Measurements from ENCODE around the gene KNDC1. TPM values are rescaled to one million over a fixed set of nuclear protein-coding genes. Genes with fewer than 3 reads are reported as not detected.

Gene KNDC1
- total and polyA plus RNA-seq, 10 donors: 0.05 to 3.5 (median 1.0) TPM

DNA sequence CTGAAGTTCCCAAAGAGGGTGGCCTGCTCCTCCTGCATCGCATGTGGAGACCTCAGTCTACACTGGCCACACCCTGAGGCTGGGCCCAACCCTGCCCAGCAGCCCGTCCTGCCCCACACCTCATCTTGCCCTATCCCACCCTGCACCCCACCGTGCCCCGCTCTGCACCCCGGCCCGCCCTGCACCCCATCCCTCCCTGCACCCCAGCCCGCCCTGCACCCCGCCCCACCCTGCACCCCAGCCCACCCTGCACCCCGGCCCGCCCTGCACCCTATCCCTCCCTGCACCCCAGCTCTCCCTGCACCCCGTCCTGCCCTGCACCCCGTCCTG lies 92.2 kb downstream of the KNDC1 start:
- no peaks in the 10 kb centered on the region for H3K36me3 ChIP-seq
- 74 to 91% (median 85%) methylated on average over 6 to 12 of the region's 12 CpGs for WGBS, 5 donors
- H3K4me3 ChIP-seq: no peak overlapping the region
- intact Hi-C loops (cut with DNase I; ENCODE audit: low total_unique reads): loop anchor here (10.0 kb wide), 1 partner anchor 107 kb away; no protein-coding TSS in a partner anchor
- H3K27me3 ChIP-seq (replicated peaks in 1 of 7): peaks cover 0 to 53% (median 14%) of the 10 kb centered on the region in 7 donors
- no peak for DNase-seq
- H3K27ac ChIP-seq: no peak overlapping the region
- H3K4me1 ChIP-seq: peaks cover 1 to 15% (median 4%) of the 10 kb centered on the region in 6 donors
- no peaks in the 10 kb centered on the region for H3K9me3 ChIP-seq
- TF ChIP-seq, protein P1, sequence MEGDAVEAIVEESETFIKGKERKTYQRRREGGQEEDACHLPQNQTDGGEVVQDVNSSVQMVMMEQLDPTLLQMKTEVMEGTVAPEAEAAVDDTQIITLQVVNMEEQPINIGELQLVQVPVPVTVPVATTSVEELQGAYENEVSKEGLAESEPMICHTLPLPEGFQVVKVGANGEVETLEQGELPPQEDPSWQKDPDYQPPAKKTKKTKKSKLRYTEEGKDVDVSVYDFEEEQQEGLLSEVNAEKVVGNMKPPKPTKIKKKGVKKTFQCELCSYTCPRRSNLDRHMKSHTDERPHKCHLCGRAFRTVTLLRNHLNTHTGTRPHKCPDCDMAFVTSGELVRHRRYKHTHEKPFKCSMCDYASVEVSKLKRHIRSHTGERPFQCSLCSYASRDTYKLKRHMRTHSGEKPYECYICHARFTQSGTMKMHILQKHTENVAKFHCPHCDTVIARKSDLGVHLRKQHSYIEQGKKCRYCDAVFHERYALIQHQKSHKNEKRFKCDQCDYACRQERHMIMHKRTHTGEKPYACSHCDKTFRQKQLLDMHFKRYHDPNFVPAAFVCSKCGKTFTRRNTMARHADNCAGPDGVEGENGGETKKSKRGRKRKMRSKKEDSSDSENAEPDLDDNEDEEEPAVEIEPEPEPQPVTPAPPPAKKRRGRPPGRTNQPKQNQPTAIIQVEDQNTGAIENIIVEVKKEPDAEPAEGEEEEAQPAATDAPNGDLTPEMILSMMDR (IDR thresholded peaks at IDR 0.05 in 8 of 11, conservative IDR thresholded peaks at IDR 0.05 in 3 of 11): no peak
- TF ChIP-seq POLR2AphosphoS5 (IDR thresholded peaks at IDR 0.05) (no peak), POLR2A (IDR thresholded peaks at IDR 0.05) (no peak)

DNA sequence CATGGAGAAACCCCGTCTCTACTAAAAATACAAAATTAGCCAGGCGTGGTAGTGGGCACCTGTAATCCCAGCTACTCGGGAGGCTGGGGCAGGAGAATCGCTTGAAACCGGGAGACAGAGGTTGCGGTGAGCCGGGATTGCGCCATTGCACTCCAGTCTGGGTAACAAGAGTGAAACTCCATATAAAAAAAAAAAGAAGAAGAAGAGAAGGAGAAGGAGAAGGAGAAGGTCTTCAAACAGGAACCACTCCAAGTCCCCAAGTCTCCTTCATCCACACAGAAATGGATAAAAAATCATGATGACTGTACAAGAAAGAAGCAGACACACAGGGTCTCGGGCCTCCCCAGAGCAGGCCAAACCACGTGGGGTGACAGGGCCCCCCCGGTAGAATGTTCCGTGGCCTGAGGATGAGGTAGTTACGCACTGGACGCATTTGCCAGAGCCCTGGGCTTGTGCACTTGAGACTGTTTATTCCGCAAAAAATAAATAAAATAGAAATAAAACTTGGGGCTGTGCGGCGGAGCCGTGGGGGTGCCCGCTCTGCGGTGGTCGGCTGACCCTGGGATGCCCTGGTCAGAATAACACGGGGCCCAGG lies 93.4 kb downstream of the KNDC1 start:
- Histone ChIP-seq H3K4me3 (no peak overlapping the region), H3K36me3 (no peaks in the 10 kb centered on the region), H3K27me3 (replicated peaks in 1 of 7) (peaks cover 0 to 41% (median 2%) of the 10 kb centered on the region in 7 donors), H3K4me1 (peaks cover 14 to 27% (median 17%) of the 10 kb centered on the region in 6 donors), H3K27ac (no peak overlapping the region), H3K9me3 (no peaks in the 10 kb centered on the region)
- TF ChIP-seq, protein P1 (IDR thresholded peaks at IDR 0.05 in 8 of 11, conservative IDR thresholded peaks at IDR 0.05 in 3 of 11): no peak
- no peak for TF ChIP-seq POLR2AphosphoS5 (IDR thresholded peaks at IDR 0.05)
- no peak for TF ChIP-seq POLR2A (IDR thresholded peaks at IDR 0.05)
- intact Hi-C loops (cut with DNase I; ENCODE audit: low total_unique reads): loop anchor here (10.0 kb wide), 1 partner anchor 109 kb away; no protein-coding TSS in a partner anchor
- no peak for DNase-seq
- WGBS, 5 donors: 71 to 87% (median 80%) methylated on average over 22 of the region's 22 CpGs

DNA sequence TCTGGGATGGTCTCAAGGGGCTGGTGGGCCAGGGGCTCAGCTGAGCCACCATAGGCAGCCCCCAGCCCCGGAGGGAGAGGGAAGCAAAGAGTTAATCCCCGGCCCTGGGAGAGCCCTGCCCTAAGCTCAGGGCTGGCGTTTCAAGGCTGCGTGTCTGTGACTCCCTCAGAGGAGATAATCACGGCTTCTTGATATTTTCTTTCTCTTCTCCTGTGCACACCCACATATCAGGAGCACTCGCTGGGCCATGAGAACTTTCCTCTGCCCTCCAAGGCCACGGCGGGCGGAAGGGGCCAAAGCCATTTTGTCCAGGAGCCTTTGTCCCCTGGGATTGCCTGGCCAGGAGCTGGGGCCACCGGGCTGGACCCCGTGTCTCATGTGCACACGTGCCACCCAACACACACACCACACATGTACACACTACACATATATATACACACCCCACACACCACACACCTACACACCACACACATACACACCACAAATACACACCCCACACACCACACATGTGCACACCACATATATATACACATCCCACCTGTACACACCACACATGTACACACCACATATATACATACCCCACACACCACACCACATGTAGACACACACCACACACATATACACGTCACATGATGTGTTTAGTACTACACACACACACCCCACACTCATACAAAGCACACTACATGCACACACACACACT lies 94.6 kb downstream of the KNDC1 start:
- WGBS, 5 donors: 56 to 78% (median 70%) methylated on average over 12 to 13 of the region's 13 CpGs
- intact Hi-C loops (cut with DNase I; ENCODE audit: low total_unique reads): loop anchor here (10.0 kb wide), 1 partner anchor 110 kb away; no protein-coding TSS in a partner anchor
- no peaks in the 10 kb centered on the region for H3K36me3 ChIP-seq
- no peak overlapping the region for H3K4me3 ChIP-seq
- H3K27ac ChIP-seq: no peak overlapping the region
- no peaks in the 10 kb centered on the region for H3K9me3 ChIP-seq
- no peak for TF ChIP-seq POLR2A (IDR thresholded peaks at IDR 0.05)
- TF ChIP-seq POLR2AphosphoS5 (IDR thresholded peaks at IDR 0.05): no peak
- DNase-seq: no peak
- peaks cover 0 to 32% (median 0%) of the 10 kb centered on the region in 7 donors for H3K27me3 ChIP-seq (replicated peaks in 1 of 7)
- H3K4me1 ChIP-seq: peaks cover 25 to 38% (median 28%) of the 10 kb centered on the region in 6 donors

DNA sequence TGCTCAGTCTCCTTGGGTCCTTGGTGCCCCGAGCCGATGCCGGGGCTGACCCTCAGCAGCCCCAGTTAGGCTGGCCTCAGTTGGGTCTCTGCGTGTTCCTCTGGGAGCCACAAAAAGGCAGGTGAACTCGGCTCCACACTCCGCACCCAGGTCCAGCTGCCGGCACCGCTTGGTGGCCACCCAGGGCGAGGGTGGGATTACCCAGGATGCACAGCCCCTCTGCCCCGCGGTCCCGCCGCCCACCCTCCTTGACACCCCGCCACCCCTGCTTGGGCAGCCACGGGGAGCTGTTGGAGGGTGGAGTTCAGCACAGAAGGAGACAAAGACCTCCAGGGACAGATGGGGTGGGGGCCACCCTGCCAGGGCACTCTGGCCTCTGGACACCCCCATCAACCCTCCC lies 95.3 kb downstream of the KNDC1 start:
- no peak for DNase-seq
- intact Hi-C loops (cut with DNase I; ENCODE audit: low total_unique reads): loop anchor here (10.0 kb wide), 1 partner anchor 111 kb away; no protein-coding TSS in a partner anchor
- Histone ChIP-seq H3K27ac (no peak overlapping the region), H3K4me1 (peaks cover 29 to 46% (median 35%) of the 10 kb centered on the region in 6 donors), H3K36me3 (no peaks in the 10 kb centered on the region), H3K9me3 (no peaks in the 10 kb centered on the region), H3K27me3 (replicated peaks in 1 of 7) (peaks cover 0 to 28% (median 0%) of the 10 kb centered on the region in 7 donors), H3K4me3 (no peak overlapping the region)
- 90 to 96% (median 94%) methylated on average over 13 to 15 of the region's 15 CpGs for WGBS, 5 donors
- TF ChIP-seq POLR2A (IDR thresholded peaks at IDR 0.05): no peak
